Upper lobe of left lung (tissue), 6 donors: ENCODE measurements around the gene CCM2. TPM values are rescaled to one million over a fixed set of nuclear protein-coding genes. Genes with fewer than 3 reads are reported as not detected.
A peak's percentile ranks its signal among the peaks of the same experiment; 100 is the strongest.

Source experiments
- ATAC-seq, 2 donors: fragments of 200-7000 bp; cut with Tn5 transposase; one replicate each; pipeline ENCODE4 v1.9.1; 2022; ENCODE audit warnings: mild to moderate bottlenecking in 2 of 2, moderate library complexity in 2 of 2; ENCODE audit not compliant: low FRiP score in 2 of 2
- DNase-seq, 2 donors: peaks; one replicate each; pipeline ENCODE4 v3.0.0-alpha.2; 2019 to 2020
- H3K27ac ChIP-seq, 4 donors: fragments of 200-600 bp; sonication (generic); one replicate each; pipeline ENCODE4 v1.5.1; 2016 to 2019
- H3K27me3 ChIP-seq, 4 donors: fragments of 200-600 bp; sonication (generic); one replicate each; pipeline ENCODE4 v1.5.1; 2017 to 2019
- H3K36me3 ChIP-seq, 4 donors: fragments of 200-600 bp; sonication (generic); one replicate each; pipeline ENCODE4 v1.5.1; 2016 to 2019
- H3K4me1 ChIP-seq, 4 donors: fragments of 200-600 bp; sonication (generic); one replicate each; pipeline ENCODE4 v1.5.1; 2018 to 2019
- H3K4me3 ChIP-seq, 4 donors: fragments of 200-600 bp; sonication (generic); one replicate each; pipeline ENCODE4 v1.5.1; 2017 to 2019; ENCODE audit warnings: mild to moderate bottlenecking in 2 of 4, moderate library complexity in 1 of 4
- H3K9me3 ChIP-seq, 4 donors: fragments of 200-600 bp; sonication (generic); one replicate each; pipeline ENCODE4 v1.5.1; 2018 to 2019
- EP300 ChIP-seq, 4 donors: sonication (generic); formaldehyde crosslinking; IDR thresholded peaks; one replicate each; pipeline ENCODE4 v1.5.1; 2017; ENCODE audit warnings: antibody characterized with exemption in 4 of 4, control low read depth in 2 of 4
- POLR2A ChIP-seq, 4 donors: fragments of 450-650 bp; IDR thresholded peaks; one replicate each; pipeline ENCODE4 v1.5.1; 2016 to 2017; ENCODE audit warnings: antibody characterized with exemption in 4 of 4, mild to moderate bottlenecking in 2 of 4
- POLR2AphosphoS5 ChIP-seq, 2 donors: sonication (generic); formaldehyde crosslinking; IDR thresholded peaks; one replicate each; pipeline ENCODE4 v1.5.1; 2017; ENCODE audit warnings: antibody characterized with exemption in 2 of 2
- WGBS, 2 donors: methylation state at CpG; one replicate each; pipeline ENCODE4 v1.1.5; 2017 to 2018; 5-methylcytosine and 5-hydroxymethylcytosine counted together
- total RNA-seq, 6 donors: library from RNA; depleted of rRNA in 4 of 6; stranded (reverse); fragments of >200 nt in 4 of 6; gene quantifications; one replicate each; pipeline versions ENCODE4 v1.1.0 to v1.2.1, GENCODE V29; 2016 to 2021
- TF ChIP-seq, protein P1 (sequence below), 6 experiments: fragments of 450-650 bp in 4 of 6; fragments of 200-600 bp in 2 of 6; sonication (generic) in 2 of 6; IDR thresholded peaks; one replicate each; pipeline ENCODE4 v1.5.1; 2016 to 2019; ENCODE audit warnings: antibody characterized with exemption in 6 of 6
- donor health status: DM: no; HTN: no; CAD: no; lungs with moderate emphysema.
- donor health status: DM: no; HTN: yes; CAD: no; lungs with severe emphysema.

Gene CCM2
- total RNA-seq, 6 donors from 2014 or later = 30.9 to 63.9 (median 46.8) TPM

DNA sequence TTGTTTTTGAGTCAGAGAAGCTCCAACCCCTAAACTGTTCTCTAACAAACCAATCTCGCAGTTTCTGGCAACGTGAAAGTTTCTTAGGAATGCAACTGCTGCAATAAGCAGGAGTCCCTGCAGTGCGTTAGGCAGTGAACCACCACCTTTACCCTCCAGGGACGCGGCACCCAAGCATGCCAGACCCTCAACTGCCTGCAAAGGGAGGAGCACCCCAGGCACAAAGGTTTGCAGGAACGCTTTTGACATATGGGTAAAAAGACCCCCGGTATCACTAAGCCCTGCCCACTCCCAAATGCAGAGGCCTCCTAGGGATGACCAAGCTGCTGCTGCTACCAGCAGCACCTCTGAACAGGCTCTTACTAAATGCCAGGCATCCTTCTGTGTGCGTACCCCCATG is 106.8 kb downstream of the CCM2 start:
- H3K4me3 ChIP-seq = no peak overlapping the region
- H3K27me3 ChIP-seq = no peaks in the 10 kb centered on the region
- WGBS, 2 donors = 78 to 86% methylated on average over 6 to 8 of the region's 8 CpGs
- H3K27ac ChIP-seq = no peak overlapping the region
- H3K36me3 ChIP-seq = peaks cover 55 to 74% (median 73%) of the 10 kb centered on the region in 4 donors
- peaks cover 14 to 48% (median 32%) of the 10 kb centered on the region in 4 donors for H3K4me1 ChIP-seq
- ATAC-seq (no peak), DNase-seq (no peak)
- H3K9me3 ChIP-seq = no peaks in the 10 kb centered on the region
- TF ChIP-seq POLR2AphosphoS5 (IDR thresholded peaks at IDR 0.05) = no peak
- TF ChIP-seq, protein P1, sequence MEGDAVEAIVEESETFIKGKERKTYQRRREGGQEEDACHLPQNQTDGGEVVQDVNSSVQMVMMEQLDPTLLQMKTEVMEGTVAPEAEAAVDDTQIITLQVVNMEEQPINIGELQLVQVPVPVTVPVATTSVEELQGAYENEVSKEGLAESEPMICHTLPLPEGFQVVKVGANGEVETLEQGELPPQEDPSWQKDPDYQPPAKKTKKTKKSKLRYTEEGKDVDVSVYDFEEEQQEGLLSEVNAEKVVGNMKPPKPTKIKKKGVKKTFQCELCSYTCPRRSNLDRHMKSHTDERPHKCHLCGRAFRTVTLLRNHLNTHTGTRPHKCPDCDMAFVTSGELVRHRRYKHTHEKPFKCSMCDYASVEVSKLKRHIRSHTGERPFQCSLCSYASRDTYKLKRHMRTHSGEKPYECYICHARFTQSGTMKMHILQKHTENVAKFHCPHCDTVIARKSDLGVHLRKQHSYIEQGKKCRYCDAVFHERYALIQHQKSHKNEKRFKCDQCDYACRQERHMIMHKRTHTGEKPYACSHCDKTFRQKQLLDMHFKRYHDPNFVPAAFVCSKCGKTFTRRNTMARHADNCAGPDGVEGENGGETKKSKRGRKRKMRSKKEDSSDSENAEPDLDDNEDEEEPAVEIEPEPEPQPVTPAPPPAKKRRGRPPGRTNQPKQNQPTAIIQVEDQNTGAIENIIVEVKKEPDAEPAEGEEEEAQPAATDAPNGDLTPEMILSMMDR (IDR thresholded peaks at IDR 0.05) = no peak
- no peak for TF ChIP-seq EP300 (IDR thresholded peaks at IDR 0.05)
- TF ChIP-seq POLR2A (IDR thresholded peaks at IDR 0.05) = no peak

DNA sequence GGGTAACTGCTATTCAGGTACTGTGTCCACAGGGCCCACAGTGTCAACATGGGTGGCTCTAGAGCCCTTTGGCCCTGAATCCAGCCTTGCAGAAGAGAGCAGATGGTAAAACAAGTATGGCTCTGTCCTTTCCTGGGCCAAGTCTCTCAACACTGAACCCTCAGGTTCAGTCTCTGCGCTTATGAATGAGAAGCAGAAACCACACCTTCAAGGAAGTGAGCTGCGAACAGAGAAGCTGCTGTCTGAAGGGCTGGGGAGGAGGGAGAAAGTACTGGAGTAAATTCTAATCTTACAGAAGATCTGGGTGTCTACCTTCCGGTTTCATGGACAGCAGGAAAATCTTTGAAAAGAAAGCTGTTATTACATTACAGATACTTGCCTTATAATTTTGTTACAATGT is 107.4 kb downstream of the CCM2 start:
- no peak for ATAC-seq
- peaks cover 49 to 69% (median 68%) of the 10 kb centered on the region in 4 donors for H3K36me3 ChIP-seq
- no peaks in the 10 kb centered on the region for H3K9me3 ChIP-seq
- DNase-seq = no peak
- H3K4me3 ChIP-seq = no peak overlapping the region
- 53 to 70% methylated on average over 3 of the region's 3 CpGs for WGBS, 2 donors
- peaks cover 17 to 54% (median 36%) of the 10 kb centered on the region in 4 donors for H3K4me1 ChIP-seq
- H3K27me3 ChIP-seq = no peaks in the 10 kb centered on the region
- TF ChIP-seq EP300 (IDR thresholded peaks at IDR 0.05) (no peak), POLR2A (IDR thresholded peaks at IDR 0.05) (no peak), POLR2AphosphoS5 (IDR thresholded peaks at IDR 0.05) (no peak)
- TF ChIP-seq, protein P1 (IDR thresholded peaks at IDR 0.05) = no peak
- no peak overlapping the region for H3K27ac ChIP-seq

DNA sequence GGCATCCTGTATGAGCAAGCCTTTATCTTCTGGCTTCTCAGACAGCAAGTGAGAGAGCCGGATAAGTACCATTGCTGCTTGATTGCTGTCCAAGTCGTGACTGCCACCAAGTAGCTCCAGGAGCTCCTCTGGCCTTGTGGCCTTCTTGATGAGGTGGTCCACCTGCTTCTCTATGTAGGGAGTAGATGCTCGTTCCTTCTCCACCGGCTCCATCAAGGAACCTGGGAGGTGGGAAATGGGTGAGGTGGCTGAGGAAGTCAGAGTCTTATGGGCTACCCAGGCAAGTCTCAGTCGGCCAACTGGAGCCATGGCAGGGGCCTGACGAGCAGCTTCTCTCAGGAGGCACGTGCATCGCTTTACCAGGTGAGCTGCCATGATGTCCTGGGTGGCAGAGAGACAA is 108.9 kb downstream of the CCM2 start:
- no peak for DNase-seq
- Histone ChIP-seq H3K4me1 (peaks cover 21 to 56% (median 37%) of the 10 kb centered on the region in 4 donors), H3K9me3 (no peaks in the 10 kb centered on the region), H3K36me3 (peaks cover 36 to 54% (median 53%) of the 10 kb centered on the region in 4 donors), H3K27ac (no peak overlapping the region), H3K4me3 (no peak overlapping the region), H3K27me3 (no peaks in the 10 kb centered on the region)
- no peak for ATAC-seq
- 87 to 91% methylated on average over 5 to 8 of the region's 8 CpGs for WGBS, 2 donors
- no peak for TF ChIP-seq POLR2AphosphoS5 (IDR thresholded peaks at IDR 0.05)
- no peak for TF ChIP-seq EP300 (IDR thresholded peaks at IDR 0.05)
- no peak for TF ChIP-seq POLR2A (IDR thresholded peaks at IDR 0.05)
- TF ChIP-seq, protein P1 (IDR thresholded peaks at IDR 0.05) = no peak

DNA sequence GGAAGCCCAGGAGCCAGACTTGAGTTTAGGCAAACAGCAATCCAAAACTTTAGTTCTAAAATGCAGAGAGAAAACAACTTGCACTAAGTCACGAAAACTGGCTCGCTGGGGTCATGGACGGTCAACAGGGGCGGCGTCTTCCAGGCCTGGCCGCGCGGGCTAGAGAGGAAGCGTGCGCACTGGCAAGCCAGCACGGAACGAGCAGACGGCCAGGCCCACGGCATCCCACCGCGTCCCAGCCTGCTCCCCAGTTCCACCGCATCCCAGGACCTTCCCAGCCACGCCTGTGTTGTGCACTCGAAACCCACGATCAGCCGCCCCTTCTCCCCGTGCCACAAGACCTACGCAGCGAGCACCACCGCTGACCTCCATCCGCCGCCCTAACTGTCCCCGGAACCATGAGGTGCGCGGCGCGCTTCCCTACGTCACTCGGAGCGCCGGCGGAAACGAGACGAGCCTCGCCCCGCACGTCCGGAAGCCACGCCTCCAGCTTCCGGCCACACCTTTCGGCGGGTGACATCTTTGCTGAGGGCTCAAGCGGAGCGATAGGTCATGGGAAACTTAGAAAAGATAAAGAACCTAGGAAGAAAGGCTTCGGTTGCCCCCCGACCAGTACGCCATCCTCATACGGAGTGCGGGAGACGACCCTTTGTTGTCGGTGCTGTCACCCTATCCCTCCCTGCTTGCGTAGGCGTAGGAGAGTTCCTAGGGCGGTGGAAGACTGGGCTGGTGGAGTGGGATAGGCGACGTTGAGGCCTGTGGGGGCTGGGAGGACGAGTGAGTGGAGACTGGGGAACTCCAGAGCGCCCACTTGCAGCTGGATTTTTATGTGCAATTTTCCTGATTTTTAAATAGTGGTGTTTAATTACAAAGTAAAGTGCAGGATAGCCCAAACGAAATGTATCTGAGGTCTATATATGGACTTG is 111.6 kb downstream of the CCM2 start, which contains the start of gene TBRG4:
Gene TBRG4 (minus strand): TSS at position 400 of the 926 bp plus-strand sequence. CDS start 2,460 bp downstream, outside the sequence.
- Histone ChIP-seq H3K4me1 (peaks cover 21 to 54% (median 37%) of the 10 kb centered on the region in 4 donors), H3K27me3 (no peaks in the 10 kb centered on the region), H3K36me3 (peaks cover 12 to 27% (median 26%) of the 10 kb centered on the region in 4 donors), H3K4me3 (peak within 1 kb of the TSS; percentile 64 to 82 (median 69)), H3K9me3 (no peaks in the 10 kb centered on the region), H3K27ac (peak within 1 kb of the TSS; percentile 90 to 96 (median 94))
- DNase-seq = peak; percentile 94 to 99
- ATAC-seq = peak; percentile 98 to 99
- TF ChIP-seq, protein P1 (IDR thresholded peaks at IDR 0.05) = peak in 2 of 6 experiments; percentile 17 to 37
- TF ChIP-seq EP300 (IDR thresholded peaks at IDR 0.05) = peak in 2 of 4 donors; percentile 57 to 74
- TF ChIP-seq POLR2A (IDR thresholded peaks at IDR 0.05) = peak; percentile 58 to 97 (median 81)
- peak; percentile 99 for TF ChIP-seq POLR2AphosphoS5 (IDR thresholded peaks at IDR 0.05)
- 0 to 1% methylated on average over 46 to 59 of the region's 64 CpGs for WGBS, 2 donors
